T-helper 2 cell treated with Interferon-gamma antibody and Interleukin-4, amounts not matched to agents 100 ng/mL and 5 ng/mL, for 36 hours (primary cell): ENCODE data around the gene MTCH2. TPM values are rescaled to one million over a fixed set of nuclear protein-coding genes. Genes with fewer than 3 reads are reported as not detected.

Experiments
- intact Hi-C: fragments of 100-400 bp; cut with micrococcal nuclease; formaldehyde crosslinking; loops from one replicate; pipeline ENCODE4 v1.15.1; 2023
- total RNA-seq: library from RNA; stranded (reverse); gene quantifications from 2 replicates; pipeline ENCODE4 v1.2.3, GENCODE V29; 2022

MTCH2 gene
- total RNA-seq, 1 donor from 2014 or later = 104 TPM

GRCh38 chr11:47591764-47592163 is 50.6 kb downstream of the MTCH2 start:
- intact Hi-C loops = no loop called here

- intact Hi-C loops = no loop called here
Measured at GRCh38 chr11:47589977-47590861, 52.1 kb downstream of the MTCH2 start.

GRCh38 chr11:47589584-47589976 is 52.8 kb downstream of the MTCH2 start:
- intact Hi-C loops = no loop called here

- intact Hi-C loops = no loop called here
Measured at GRCh38 chr11:47589118-47589517, 53.2 kb downstream of the MTCH2 start.

- intact Hi-C loops = no loop called here
Measured at GRCh38 chr11:47587723-47588326, 54.5 kb downstream of the MTCH2 start.

GRCh38 chr11:47587039-47587716 is 55.2 kb downstream of the MTCH2 start:
- intact Hi-C loops = no loop called here

- intact Hi-C loops = no loop called here
Measured at GRCh38 chr11:47586098-47586855, 56.1 kb downstream of the MTCH2 start, which contains the start of gene FAM180B. TSS of gene FAM180B (plus strand) at chr11:47586678. CDS start at chr11:47586769, 91 bp downstream.

GRCh38 chr11:47583844-47584243 is 58.5 kb downstream of the MTCH2 start:
- intact Hi-C loops = no loop called here

- intact Hi-C loops = loop anchor here (1.0 to 5.0 kb wide), 7 partner anchors 13 to 362 kb away; partner anchors contain the start of genes CELF1, FNBP4, MTCH2 and NUP160
Measured at GRCh38 chr11:47578524-47579494, 63.5 kb downstream of the MTCH2 start, which contains the start of the genes KBTBD4 and NDUFS3. TSS of gene KBTBD4 (minus strand) at chr11:47578970. CDS start at chr11:47578951, 19 bp downstream. TSS of gene NDUFS3 (plus strand) at chr11:47579074. CDS start at chr11:47579092, 18 bp downstream.

- intact Hi-C loops = loop anchor here (1.0 to 5.0 kb wide), 3 partner anchors 11 to 360 kb away; partner anchors contain the start of gene NUP160
Measured at GRCh38 chr11:47577460-47578041, 64.8 kb downstream of the MTCH2 start.

GRCh38 chr11:47573321-47573720 is 69.0 kb downstream of the MTCH2 start:
- intact Hi-C loops = no loop called here

GRCh38 chr11:47572715-47573255 is 69.6 kb downstream of the MTCH2 start:
- intact Hi-C loops = no loop called here

GRCh38 chr11:47571895-47572294 is 70.5 kb downstream of the MTCH2 start:
- intact Hi-C loops = no loop called here

- intact Hi-C loops = no loop called here
Measured at GRCh38 chr11:47571357-47571729, 71.0 kb downstream of the MTCH2 start.

GRCh38 chr11:47570651-47571356 is 71.6 kb downstream of the MTCH2 start:
- intact Hi-C loops = no loop called here

GRCh38 chr11:47569646-47570045 is 72.7 kb downstream of the MTCH2 start:
- intact Hi-C loops = no loop called here
